Breast epithelium (tissue), 4 donors: ENCODE measurements around the gene ADNP. TPM values are rescaled to one million over a fixed set of nuclear protein-coding genes. Genes with fewer than 3 reads are reported as not detected.

Experiments
- DNase-seq, 2 donors: peaks; one replicate each; pipeline ENCODE4 v3.0.0-alpha.2; 2019; ENCODE audit warnings: low spot score in 2 of 2
- H3K27ac ChIP-seq, 2 donors: fragments of 200-600 bp; sonication (generic) in 1 of 2; one replicate each; pipeline ENCODE4 v1.5.1; 2016 to 2019; ENCODE audit warnings: mild to moderate bottlenecking in 1 of 2
- H3K27me3 ChIP-seq, 2 donors: fragments of 200-600 bp; sonication (generic) in 1 of 2; one replicate each; pipeline versions ENCODE4 v1.5.1 to v1.6.0; 2017 to 2019; ENCODE audit warnings: control low read depth in 1 of 2, mild to moderate bottlenecking in 1 of 2
- H3K36me3 ChIP-seq: fragments of 200-600 bp; one replicate; pipeline ENCODE4 v1.5.1; 2019
- H3K4me1 ChIP-seq, 2 donors: fragments of 200-600 bp; sonication (generic); one replicate each; pipeline ENCODE4 v1.5.1; 2016 to 2019; ENCODE audit warnings: control low read depth in 1 of 2
- H3K4me3 ChIP-seq, 3 donors: fragments of 200-600 bp; sonication (generic); 1 replicate in 2 of 3; 2 replicates in 1 of 3; pipeline ENCODE4 v1.5.1; 2016 to 2019; ENCODE audit warnings: mild to moderate bottlenecking in 3 of 3, moderate library complexity in 2 of 3
- H3K9me3 ChIP-seq, 2 donors: fragments of 200-600 bp; sonication (generic) in 1 of 2; one replicate each; pipeline ENCODE4 v1.5.1; 2016 to 2019; ENCODE audit warnings: control low read depth in 1 of 2
- POLR2A ChIP-seq: fragments of 450-650 bp; IDR thresholded peaks from one replicate; pipeline ENCODE4 v1.6.1; 2016; ENCODE audit warnings: antibody characterized with exemption, mild to moderate bottlenecking, moderate library complexity
- POLR2AphosphoS5 ChIP-seq, 3 donors: sonication (generic); formaldehyde crosslinking; IDR thresholded peaks; one replicate each; pipeline ENCODE4 v1.6.1; 2017; ENCODE audit warnings: antibody characterized with exemption in 3 of 3
- intact Hi-C: fragments of 100-400 bp; cut with DNase I; formaldehyde crosslinking; loops from one replicate; pipeline ENCODE4 v1.15.1; 2023; ENCODE audit warnings: low total_unique reads
- total RNA-seq, 3 donors: library from RNA; depleted of rRNA; stranded (reverse); fragments of >200 nt; gene quantifications; one replicate each; pipeline ENCODE4 v1.1.0, GENCODE V29; 2016
- TF ChIP-seq, protein P1 (sequence below), 3 donors: fragments of 450-650 bp; IDR thresholded peaks; one replicate each; pipeline ENCODE4 v1.5.1; 2016 to 2017; ENCODE audit warnings: antibody characterized with exemption in 3 of 3, mild to moderate bottlenecking in 3 of 3, moderate library complexity in 3 of 3

The ADNP gene
- total RNA-seq, 3 donors from 2014 or later = 51.7 to 70.2 (median 60.0) TPM

DNA sequence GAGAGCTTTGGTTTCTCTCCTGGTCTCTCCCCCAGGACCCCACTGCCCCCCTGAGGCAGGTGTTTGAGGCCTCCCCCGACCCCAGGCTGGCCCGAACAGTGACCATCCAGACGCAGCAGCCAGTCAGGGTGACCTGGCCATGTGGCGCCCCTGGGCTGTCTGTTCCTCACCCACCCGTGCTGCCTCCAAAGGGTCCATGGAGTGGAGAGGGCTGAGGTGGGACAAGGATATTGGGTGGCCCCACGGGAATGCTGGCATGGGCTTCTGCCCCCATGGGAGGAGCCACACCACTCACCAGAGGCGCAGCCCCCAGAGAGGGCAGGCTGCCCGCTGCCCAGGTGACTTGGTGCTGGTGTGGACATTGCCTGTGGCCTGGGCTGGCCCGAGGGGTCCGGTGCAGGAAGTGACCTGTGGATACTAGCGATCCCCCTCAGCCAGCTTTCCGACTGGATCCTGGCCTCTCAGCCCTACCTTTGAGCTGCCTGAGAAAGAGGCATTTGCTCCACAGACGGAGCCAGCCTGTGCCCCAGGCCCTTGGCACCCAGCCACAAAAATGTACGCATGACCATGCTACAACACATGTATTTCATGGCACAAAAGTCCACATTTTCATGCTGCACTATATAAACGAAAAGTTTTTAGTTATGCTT lies 85.5 kb downstream of the ADNP start:
- Histone ChIP-seq H3K9me3 (no peaks in the 10 kb centered on the region), H3K36me3 (no peaks in the 10 kb centered on the region), H3K27me3 (no peaks in the 10 kb centered on the region), H3K4me1 (peaks cover 0 to 10% of the 10 kb centered on the region in 2 donors), H3K27ac (peak overlapping the region in 1 of 2 donors; percentile 54), H3K4me3 (no peak overlapping the region)
- peak in 1 of 2 donors; percentile 59 for DNase-seq
- TF ChIP-seq POLR2AphosphoS5 (IDR thresholded peaks at IDR 0.05) (no peak), POLR2A (no peak)
- TF ChIP-seq, protein P1, sequence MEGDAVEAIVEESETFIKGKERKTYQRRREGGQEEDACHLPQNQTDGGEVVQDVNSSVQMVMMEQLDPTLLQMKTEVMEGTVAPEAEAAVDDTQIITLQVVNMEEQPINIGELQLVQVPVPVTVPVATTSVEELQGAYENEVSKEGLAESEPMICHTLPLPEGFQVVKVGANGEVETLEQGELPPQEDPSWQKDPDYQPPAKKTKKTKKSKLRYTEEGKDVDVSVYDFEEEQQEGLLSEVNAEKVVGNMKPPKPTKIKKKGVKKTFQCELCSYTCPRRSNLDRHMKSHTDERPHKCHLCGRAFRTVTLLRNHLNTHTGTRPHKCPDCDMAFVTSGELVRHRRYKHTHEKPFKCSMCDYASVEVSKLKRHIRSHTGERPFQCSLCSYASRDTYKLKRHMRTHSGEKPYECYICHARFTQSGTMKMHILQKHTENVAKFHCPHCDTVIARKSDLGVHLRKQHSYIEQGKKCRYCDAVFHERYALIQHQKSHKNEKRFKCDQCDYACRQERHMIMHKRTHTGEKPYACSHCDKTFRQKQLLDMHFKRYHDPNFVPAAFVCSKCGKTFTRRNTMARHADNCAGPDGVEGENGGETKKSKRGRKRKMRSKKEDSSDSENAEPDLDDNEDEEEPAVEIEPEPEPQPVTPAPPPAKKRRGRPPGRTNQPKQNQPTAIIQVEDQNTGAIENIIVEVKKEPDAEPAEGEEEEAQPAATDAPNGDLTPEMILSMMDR (IDR thresholded peaks at IDR 0.05) = no peak
- intact Hi-C loops = no loop called here

DNA sequence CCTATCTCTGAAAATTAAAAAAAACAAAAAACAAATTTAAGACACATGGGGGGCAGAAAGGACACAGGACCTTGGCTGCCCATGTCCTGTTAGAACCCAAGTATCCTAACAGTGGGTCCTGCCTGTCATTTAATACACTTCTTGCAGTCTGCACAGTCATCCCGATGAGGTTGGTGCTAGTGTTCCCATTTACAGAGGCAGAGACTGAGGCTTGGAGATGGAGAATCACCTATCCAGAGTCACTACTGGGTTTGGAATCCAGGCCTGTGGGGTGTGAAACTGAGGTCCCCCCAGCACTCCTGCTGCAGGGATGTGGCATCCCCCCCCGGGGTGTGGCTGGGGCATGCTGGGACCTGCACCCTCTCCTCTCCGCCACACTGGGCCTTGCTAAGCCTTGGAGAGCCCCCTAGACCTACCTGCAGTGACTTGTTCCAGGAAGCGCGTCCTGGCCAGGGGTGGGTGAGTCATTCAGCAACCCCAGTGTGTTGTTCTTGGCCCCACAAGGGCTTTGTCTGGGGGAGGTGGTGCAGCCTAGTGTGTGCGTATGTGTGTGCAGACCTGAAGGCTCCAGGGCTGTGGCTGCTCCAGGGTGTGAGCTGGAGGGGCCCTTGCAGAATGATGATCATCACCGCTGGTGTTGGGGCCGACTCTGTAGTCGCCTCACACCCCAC lies 86.7 kb downstream of the ADNP start:
- TF ChIP-seq, protein P1 (IDR thresholded peaks at IDR 0.05) = no peak
- TF ChIP-seq POLR2A (no peak), POLR2AphosphoS5 (IDR thresholded peaks at IDR 0.05) (peak in 2 of 3 donors; percentile 46 to 51)
- H3K9me3 ChIP-seq = no peaks in the 10 kb centered on the region
- no peak overlapping the region for H3K4me3 ChIP-seq
- intact Hi-C loops = no loop called here
- H3K27ac ChIP-seq = peak overlapping the region in 1 of 2 donors; percentile 54
- peak in 1 of 2 donors; percentile 82 for DNase-seq
- no peaks in the 10 kb centered on the region for H3K27me3 ChIP-seq
- peaks cover 0 to 9% of the 10 kb centered on the region in 2 donors for H3K4me1 ChIP-seq
- H3K36me3 ChIP-seq = no peaks in the 10 kb centered on the region

DNA sequence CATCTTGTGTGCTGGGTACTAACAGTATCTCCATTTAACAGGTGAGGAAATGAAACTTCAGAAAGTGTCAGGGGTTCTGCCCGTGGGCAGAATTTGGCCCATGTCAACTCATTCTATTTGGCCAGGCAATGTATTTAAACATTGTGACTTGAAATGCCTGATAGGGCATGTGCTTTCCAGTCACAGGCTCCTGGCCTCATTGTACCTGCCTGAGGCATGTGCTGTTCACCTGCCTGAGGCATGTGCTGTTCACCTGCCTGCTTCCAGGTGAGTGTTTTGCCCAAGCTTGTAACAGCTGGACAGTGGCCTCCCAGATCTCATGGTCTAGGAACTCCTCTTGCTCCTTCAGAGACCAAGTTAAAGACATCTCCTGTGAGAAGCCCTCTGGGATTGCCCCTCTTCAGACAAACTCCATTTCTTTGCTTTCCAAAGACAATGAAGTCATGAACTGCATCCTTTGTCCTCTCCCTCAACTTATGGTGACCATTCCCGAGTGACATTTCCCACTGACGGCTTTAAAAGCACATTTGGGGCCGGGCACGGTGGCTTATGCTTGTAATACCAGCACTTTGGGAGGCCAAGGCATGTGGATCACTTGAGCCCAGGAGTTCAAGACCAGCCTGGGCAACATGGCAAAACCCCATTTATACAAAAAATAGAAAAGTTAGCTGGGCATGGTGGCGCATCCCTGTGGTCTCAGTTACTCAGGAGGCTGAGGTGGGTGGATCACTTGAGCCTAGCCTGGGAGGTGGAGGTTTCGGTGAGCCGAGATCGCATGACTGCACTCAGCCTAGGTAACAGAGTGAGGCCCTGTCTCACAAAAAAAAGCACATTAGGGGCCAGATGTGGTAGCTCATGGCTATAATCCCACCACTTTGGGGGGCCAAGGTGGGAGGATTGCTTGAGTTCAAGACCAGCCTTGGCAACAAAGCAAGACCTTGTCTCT lies 87.6 kb downstream of the ADNP start:
- Histone ChIP-seq H3K27me3 (no peaks in the 10 kb centered on the region), H3K9me3 (no peaks in the 10 kb centered on the region), H3K4me1 (no peaks in the 10 kb centered on the region), H3K4me3 (no peak overlapping the region), H3K27ac (peak overlapping the region; percentile 48), H3K36me3 (no peaks in the 10 kb centered on the region)
- peak in 1 of 2 donors; percentile 73 for DNase-seq
- TF ChIP-seq, protein P1 (IDR thresholded peaks at IDR 0.05) = no peak
- TF ChIP-seq POLR2AphosphoS5 (IDR thresholded peaks at IDR 0.05) = peak in 2 of 3 donors; percentile 65 to 77
- TF ChIP-seq POLR2A = no peak
- intact Hi-C loops = no loop called here

DNA sequence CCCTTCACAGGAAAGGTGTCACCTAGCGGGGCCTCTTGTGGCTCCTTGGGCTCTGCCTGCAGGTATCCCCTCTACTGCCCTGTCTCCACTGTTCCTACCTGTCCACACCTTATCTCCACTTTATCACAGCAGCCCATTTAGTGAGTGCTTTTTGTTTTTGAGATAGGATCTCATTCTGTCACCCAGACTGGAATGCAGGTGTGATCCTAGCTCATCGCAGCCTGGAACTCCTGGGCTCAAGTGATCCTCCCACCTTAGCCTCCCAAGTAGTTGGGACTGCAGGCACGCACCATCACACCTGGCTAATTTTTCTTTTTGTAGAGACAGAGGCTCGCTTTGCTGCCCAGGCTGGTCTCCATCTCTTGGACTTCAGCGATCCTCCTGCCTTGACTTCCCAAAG lies 88.4 kb downstream of the ADNP start:
- Histone ChIP-seq H3K4me3 (no peak overlapping the region), H3K27me3 (no peaks in the 10 kb centered on the region), H3K9me3 (no peaks in the 10 kb centered on the region), H3K36me3 (no peaks in the 10 kb centered on the region), H3K27ac (peak overlapping the region; percentile 48), H3K4me1 (no peaks in the 10 kb centered on the region)
- intact Hi-C loops = no loop called here
- TF ChIP-seq POLR2A (no peak), POLR2AphosphoS5 (IDR thresholded peaks at IDR 0.05) (no peak)
- TF ChIP-seq, protein P1 (IDR thresholded peaks at IDR 0.05) = no peak
- DNase-seq = no peak

Other genes starting within 250 kb of the ADNP start
- 10 to 100 TPM in 2 of 3 donors, 1 to 10 TPM in 1; 4.5 to 35.5 (median 26.9) TPM for gene RIPOR3, start 239.9 kb downstream of the ADNP start, total RNA-seq
- 10 to 100 TPM in 2 of 3 donors, 1 to 10 TPM in 1; 1.4 to 30.6 (median 13.4) TPM for gene PARD6B, start 199.9 kb downstream of the ADNP start, total RNA-seq
- 10 to 100 TPM in 2 of 3 donors, 1 to 10 TPM in 1; 6.6 to 22.2 (median 10.5) TPM for gene BCAS4, start 136.4 kb downstream of the ADNP start, total RNA-seq
- 10 to 100 TPM; 43.4 to 61.2 (median 53.4) TPM for gene DPM1, start 27.1 kb upstream of the ADNP start, total RNA-seq
- gene MOCS3, start 27.4 kb upstream of the ADNP start, total RNA-seq = 1 to 10 TPM; 4.5 to 6.4 (median 4.9) TPM
- 1 to 10 TPM in 2 of 3 donors, not detected in 1; 1.3 to 7.0 TPM for gene KCNG1, start 91.7 kb upstream of the ADNP start, total RNA-seq